GM21576 (cell line): ENCODE measurements around the gene TMEM255A.
"Not testable (repeated sequence)": the region's sequence is repeated elsewhere in the genome, so short reads cannot be mapped to it uniquely, and the experiment has no call there.

Source experiments
- ATAC-seq: cut with Tn5 transposase; IDR thresholded peaks from one replicate; pipeline ENCODE4 v1.9.1; 2021; ENCODE audit warnings: mild to moderate bottlenecking, moderate library complexity; ENCODE audit not compliant: unreplicated experiment

Gene TMEM255A

GRCh38 chrX:120310861-120311726, at the start of gene TMEM255A:
TMEM255A (minus strand) TSS chrX:120311461; CDS start chrX:120311309, 152 bp downstream.
- no peak for ATAC-seq

- no peak for ATAC-seq
These were observed 47.6 kb upstream of the TMEM255A start for GRCh38 chrX:120358737-120359456.

- ATAC-seq, result no peak
These were observed 45.9 kb upstream of the TMEM255A start for GRCh38 chrX:120357186-120357585.

- no peak for ATAC-seq
These were observed 44.8 kb upstream of the TMEM255A start for GRCh38 chrX:120356084-120356483.

- ATAC-seq, result no peak
These were observed 39.3 kb upstream of the TMEM255A start for GRCh38 chrX:120350450-120351138.

GRCh38 chrX:120344566-120344965, 33.3 kb upstream of the TMEM255A start:
- not testable (repeated sequence) for ATAC-seq

- no peak for ATAC-seq
These were observed 25.6 kb upstream of the TMEM255A start for GRCh38 chrX:120336899-120337298.

- ATAC-seq, result no peak
These were observed 24.0 kb upstream of the TMEM255A start for GRCh38 chrX:120335289-120335688.

- no peak for ATAC-seq
These were observed 23.3 kb upstream of the TMEM255A start for GRCh38 chrX:120334603-120335002.

GRCh38 chrX:120334151-120334550, 22.9 kb upstream of the TMEM255A start:
- no peak for ATAC-seq

GRCh38 chrX:120332394-120332793, 21.1 kb upstream of the TMEM255A start:
- ATAC-seq, result no peak

- ATAC-seq, result no peak
These were observed 19.9 kb upstream of the TMEM255A start for GRCh38 chrX:120331116-120331515.

- ATAC-seq, result no peak
These were observed 10.4 kb upstream of the TMEM255A start for GRCh38 chrX:120321520-120322281.

- no peak for ATAC-seq
These were observed 7.2 kb upstream of the TMEM255A start for GRCh38 chrX:120318411-120318810.

GRCh38 chrX:120316587-120317283, 5.5 kb upstream of the TMEM255A start:
- no peak for ATAC-seq

GRCh38 chrX:120315776-120316175, 4.5 kb upstream of the TMEM255A start:
- ATAC-seq, result no peak

- no peak for ATAC-seq
These were observed 434 bp upstream of the TMEM255A start for GRCh38 chrX:120311727-120312063.

GRCh38 chrX:120309873-120310705, 1.2 kb downstream of the TMEM255A start:
- no peak for ATAC-seq
